GM20431 (cell line): ENCODE results near the gene TGFBR3L.
"Not testable (repeated sequence)": the region's sequence is repeated elsewhere in the genome, so short reads cannot be mapped to it uniquely, and the experiment has no call there.

Experiments
- in situ Hi-C: fragments of 300-500 bp; cut with MseI, MboI; formaldehyde crosslinking; loops from one replicate; pipeline ENCODE4 v1.15.0; 2020; ENCODE audit warnings: low sequenced_read_pairs; ENCODE audit not compliant: unreplicated experiment

TGFBR3L gene

DNA sequence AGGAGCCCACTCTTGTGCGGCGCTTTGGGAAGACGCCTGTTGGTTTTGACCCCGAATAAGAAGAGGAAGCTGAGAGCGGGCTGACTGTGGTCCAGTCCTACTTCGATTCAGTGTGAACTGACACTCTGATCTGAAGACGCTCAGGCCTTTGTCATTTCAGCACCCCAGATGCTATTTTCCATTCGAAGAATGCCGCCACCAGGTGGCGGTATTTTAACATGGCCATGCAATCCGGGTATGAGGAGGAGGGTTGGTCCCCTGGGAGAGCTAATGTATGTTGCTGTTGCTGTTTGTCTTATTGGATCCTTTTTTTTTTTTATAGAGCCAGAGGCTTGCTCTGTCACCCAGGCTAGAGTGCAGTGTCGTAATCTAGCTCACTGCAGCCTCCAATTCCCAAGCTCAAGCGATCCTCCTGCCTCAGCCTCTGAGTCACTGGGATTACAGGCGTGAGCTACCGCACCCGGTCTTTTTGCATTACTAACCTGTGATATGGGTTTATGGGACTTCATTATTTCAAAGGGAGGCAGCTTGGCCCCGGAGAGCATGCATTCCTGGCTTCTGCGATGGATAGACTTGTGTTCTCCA is 29.6 kb downstream of the TGFBR3L start:
- in situ Hi-C loops: no loop called here

GRCh38 chr19:7947939-7948338 is 33.3 kb downstream of the TGFBR3L start:
- in situ Hi-C loops: no loop called here

GRCh38 chr19:7953060-7953459 is 38.4 kb downstream of the TGFBR3L start:
- in situ Hi-C loops: no loop called here

GRCh38 chr19:7953576-7953975 is 38.9 kb downstream of the TGFBR3L start:
- in situ Hi-C loops: no loop called here

GRCh38 chr19:7955696-7956095 is 41.1 kb downstream of the TGFBR3L start:
- in situ Hi-C loops: no loop called here

GRCh38 chr19:7959211-7959610 is 44.6 kb downstream of the TGFBR3L start:
- in situ Hi-C loops: no loop called here

- in situ Hi-C loops: not testable (repeated sequence)
These were observed 46.5 kb downstream of the TGFBR3L start for GRCh38 chr19:7961082-7961481.

GRCh38 chr19:7961920-7962626 is 47.4 kb downstream of the TGFBR3L start:
- in situ Hi-C loops: no loop called here

DNA sequence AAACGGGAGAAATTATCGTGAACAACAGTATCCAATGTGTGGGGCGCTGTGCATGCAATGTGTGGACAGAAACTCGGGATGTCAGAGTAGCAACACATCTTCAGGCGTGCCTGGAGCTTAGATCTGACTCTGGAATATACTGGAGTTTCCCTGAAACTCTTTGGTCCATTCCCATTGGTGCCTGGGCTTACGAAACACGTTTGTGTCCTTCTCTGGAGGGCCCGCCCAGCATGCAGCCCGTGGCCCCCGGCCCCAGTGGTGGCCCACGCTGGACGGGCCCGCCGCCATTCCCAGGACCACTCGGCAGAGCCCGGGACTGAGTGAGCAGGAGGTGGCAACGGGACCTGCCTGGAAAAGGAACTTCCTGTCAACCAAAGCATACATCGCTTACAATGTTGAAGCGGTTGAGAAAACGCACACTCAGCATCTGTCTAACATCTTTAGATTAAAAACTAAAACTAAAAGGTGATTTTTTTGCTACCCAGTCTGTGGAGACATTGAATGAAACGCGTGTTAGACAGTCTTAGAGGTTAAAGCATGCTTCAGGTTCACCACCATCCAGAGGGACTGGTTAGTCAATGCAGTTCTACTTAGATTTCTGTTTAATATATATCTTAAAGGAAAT is 48.1 kb downstream of the TGFBR3L start:
- in situ Hi-C loops: no loop called here

GRCh38 chr19:7963566-7963965 is 48.9 kb downstream of the TGFBR3L start:
- in situ Hi-C loops: no loop called here

GRCh38 chr19:7965259-7965841 is 50.7 kb downstream of the TGFBR3L start:
- in situ Hi-C loops: no loop called here

DNA sequence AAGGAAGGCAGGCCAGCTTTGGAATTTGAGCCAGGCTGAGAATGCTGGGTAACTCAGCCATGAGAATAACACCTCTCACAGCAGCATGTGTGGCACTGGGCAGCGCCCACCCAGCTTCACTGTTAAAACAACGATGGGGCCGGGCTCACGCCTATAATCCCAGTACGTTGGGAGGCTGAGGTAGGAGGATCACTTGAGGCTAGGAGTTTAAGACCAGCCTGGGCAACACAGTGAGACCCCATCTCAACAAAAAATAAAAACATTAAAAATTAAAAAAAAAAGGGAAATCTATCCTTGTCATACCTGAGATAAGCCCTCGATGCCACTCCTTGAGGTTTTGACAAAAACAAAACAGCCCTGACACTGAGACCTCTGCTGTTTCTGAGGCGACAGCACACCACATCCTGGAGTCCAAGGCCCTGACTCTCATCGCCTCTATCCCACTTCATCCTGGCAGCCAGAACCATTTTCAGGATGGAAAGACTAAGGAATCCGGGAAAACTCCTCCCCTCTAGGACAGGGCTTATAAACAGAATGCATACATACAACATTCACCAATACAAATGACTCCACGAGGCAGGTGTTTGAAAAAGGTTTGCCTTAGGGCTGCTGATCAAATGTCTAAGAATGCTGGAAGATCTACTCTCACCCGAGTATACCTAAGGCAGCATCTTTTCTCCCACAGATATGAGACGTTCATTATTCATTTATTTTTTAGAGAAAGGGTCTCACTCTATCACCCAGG is 51.5 kb downstream of the TGFBR3L start:
- in situ Hi-C loops: no loop called here

DNA sequence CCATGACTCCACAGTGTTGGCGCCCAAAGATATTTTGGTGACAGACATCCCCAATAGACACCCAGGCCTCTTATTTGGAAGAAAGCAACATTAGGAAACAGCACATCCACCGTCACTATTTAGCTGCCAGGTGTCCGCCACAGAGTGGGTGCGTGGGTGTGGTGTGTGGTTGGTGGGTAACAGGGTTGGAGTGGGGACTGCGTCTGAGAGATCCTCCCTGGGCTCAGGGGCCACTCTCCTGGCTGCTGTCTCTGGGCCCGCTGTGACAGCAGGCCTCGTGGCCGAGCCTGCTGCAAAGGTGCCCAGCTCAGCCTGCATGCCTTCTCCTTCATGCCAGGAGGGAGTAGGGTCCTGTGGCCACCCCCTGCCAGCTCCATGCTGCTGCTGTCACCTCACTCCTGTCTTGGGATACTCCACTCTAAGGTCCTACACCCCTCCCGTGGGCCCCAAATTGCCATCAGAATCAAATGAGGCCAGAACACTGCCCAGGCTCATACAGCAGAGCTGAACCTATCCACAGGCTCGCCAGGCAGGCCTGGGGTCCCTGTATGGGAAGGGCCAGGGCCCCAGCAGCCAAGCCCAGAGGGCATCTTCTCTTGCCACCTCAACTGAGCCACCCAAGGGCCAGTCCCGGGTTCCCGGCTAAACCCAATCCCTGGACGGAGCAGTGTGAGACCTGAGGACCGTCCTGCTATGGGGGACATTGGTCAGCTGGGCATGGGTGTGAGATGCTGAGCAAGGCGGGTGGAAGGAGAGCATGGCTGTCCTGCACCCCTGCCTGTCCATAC is 53.6 kb downstream of the TGFBR3L start:
- in situ Hi-C loops: no loop called here
